ENCODE measurements around the gene SLC25A3.

The SLC25A3 gene

DNA sequence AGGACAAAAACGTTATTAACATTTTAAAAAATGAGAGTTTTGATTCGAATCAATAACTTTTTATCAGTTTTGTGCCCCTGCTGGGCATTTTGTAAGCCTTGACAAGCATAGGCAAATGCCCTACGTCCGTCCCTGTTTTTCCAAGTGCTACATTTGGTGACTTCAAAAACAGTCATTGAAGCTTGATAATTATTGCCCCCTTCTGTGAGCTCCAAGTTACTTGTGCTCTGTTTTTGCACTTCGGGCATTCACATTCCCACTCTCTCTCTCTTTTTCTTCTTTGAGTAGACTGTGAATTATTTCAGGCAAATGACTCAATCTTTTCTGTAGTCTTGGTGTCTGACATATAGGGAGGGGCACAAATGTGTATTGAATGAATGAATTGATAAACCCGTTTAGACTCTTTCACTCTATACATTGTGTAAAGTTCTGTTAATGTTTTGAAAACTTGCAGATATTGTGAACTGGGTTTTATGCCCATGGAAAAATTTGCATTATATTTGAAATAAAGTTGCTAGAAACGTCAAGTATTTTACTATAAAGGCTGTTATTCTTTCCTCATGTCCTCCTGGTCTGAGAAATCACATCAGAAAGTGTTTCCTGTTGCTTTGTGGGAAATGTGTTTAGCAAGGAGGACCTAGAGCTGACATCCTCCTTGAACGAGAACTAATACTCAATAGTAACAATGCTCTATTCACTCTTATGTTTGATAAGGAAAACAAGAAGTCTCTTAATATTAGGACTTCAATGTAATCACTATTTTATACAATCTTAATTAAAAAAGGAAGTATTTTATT lies 53.0 kb downstream of the SLC25A3 start:
- no peak for FAIRE-seq
- no peak for DNase-seq (ENCODE audit: insufficient read length, low spot score)
- TF ChIP-seq POLR2A (IDR thresholded peaks at IDR 0.05; ENCODE audit: low read depth, low read length) (no peak), PAX5 (IDR thresholded peaks at IDR 0.05; ENCODE audit: insufficient read depth, low read length, severe bottlenecking) (no peak), SPI1 (IDR thresholded peaks at IDR 0.05; ENCODE audit: low read depth, low read length) (no peak), POLR2AphosphoS5 (IDR thresholded peaks at IDR 0.05; ENCODE audit: low read depth, low read length) (no peak), TAF1 (IDR thresholded peaks at IDR 0.05; ENCODE audit: low read depth, low read length) (no peak), POU2F2 (IDR thresholded peaks at IDR 0.05; ENCODE audit: low read depth, low read length) (no peak)

DNA sequence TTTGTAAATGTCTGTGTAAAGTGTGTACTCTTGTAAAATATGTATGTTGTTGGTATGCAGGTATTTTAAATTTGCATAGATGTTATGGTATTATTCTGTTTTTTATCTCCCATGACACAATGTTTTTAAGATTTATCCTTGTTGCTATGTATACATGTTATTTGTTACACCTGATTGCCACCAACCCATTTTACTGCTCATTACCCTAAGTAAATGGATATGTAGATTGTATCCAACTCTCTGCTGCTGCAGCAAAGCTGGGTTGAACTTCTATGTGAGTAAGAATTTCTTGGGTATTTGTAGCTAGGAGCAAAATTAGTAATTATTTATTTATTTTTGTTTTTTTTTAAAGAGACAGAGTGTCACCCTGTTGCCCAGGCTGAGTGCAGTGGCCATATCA lies 57.8 kb downstream of the SLC25A3 start:
- DNase-seq (ENCODE audit: insufficient read length, low spot score) (no peak), FAIRE-seq (no peak)
- no peak for TF ChIP-seq SPI1 (IDR thresholded peaks at IDR 0.05; ENCODE audit: low read depth, low read length)
- no peak for TF ChIP-seq POU2F2 (IDR thresholded peaks at IDR 0.05; ENCODE audit: low read depth, low read length)
- no peak for TF ChIP-seq PAX5 (IDR thresholded peaks at IDR 0.05; ENCODE audit: insufficient read depth, low read length, severe bottlenecking)

- TF ChIP-seq SPI1 (IDR thresholded peaks at IDR 0.05; ENCODE audit: low read depth, low read length) = no peak
- no peak for TF ChIP-seq PAX5 (IDR thresholded peaks at IDR 0.05; ENCODE audit: insufficient read depth, low read length, severe bottlenecking)
- no peak for TF ChIP-seq POLR2AphosphoS5 (IDR thresholded peaks at IDR 0.05; ENCODE audit: low read depth, low read length)
- no peak for TF ChIP-seq POLR2A (IDR thresholded peaks at IDR 0.05; ENCODE audit: low read depth, low read length)
- no peak for TF ChIP-seq POU2F2 (IDR thresholded peaks at IDR 0.05; ENCODE audit: low read depth, low read length)
- no peak for TF ChIP-seq TAF1 (IDR thresholded peaks at IDR 0.05; ENCODE audit: low read depth, low read length)
- DNase-seq (ENCODE audit: insufficient read length, low spot score) (no peak), FAIRE-seq (peak; percentile 61)
Observed at GRCh38 chr12:98653866-98654493, 60.5 kb downstream of the SLC25A3 start.

Measured in GM12891 (cell line).